Mucosa of descending colon (tissue), 3 donors: ENCODE results near the gene FOXN3. TPM values are rescaled to one million over a fixed set of nuclear protein-coding genes. Genes with fewer than 3 reads are reported as not detected.
A peak's percentile ranks its signal among the peaks of the same experiment; 100 is the strongest.

Source experiments
- ATAC-seq: fragments of 200-7000 bp; cut with Tn5 transposase; one replicate; pipeline ENCODE4 v1.9.1; 2020; ENCODE audit warnings: mild to moderate bottlenecking, moderate library complexity
- DNase-seq, 3 donors: peaks; one replicate each; pipeline ENCODE4 v3.0.0-alpha.2; 2020
- H3K36me3 ChIP-seq: fragments of 200-600 bp; one replicate; pipeline ENCODE4 v1.8.0; 2021; ENCODE audit warnings: low read depth, mild to moderate bottlenecking
- H3K4me1 ChIP-seq: fragments of 200-600 bp; one replicate; pipeline ENCODE4 v1.8.0; 2021; ENCODE audit warnings: low read depth, mild to moderate bottlenecking
- H3K4me3 ChIP-seq: fragments of 200-600 bp; one replicate; pipeline ENCODE4 v1.8.0; 2021; ENCODE audit warnings: mild to moderate bottlenecking
- H3K9me3 ChIP-seq: fragments of 200-600 bp; one replicate; pipeline ENCODE4 v1.8.0; 2021; ENCODE audit warnings: mild to moderate bottlenecking
- CTCF ChIP-seq: fragments of 200-600 bp; IDR thresholded peaks from one replicate; pipeline ENCODE4 v1.8.0; 2022; ENCODE audit warnings: antibody characterized with exemption, mild to moderate bottlenecking
- intact Hi-C, 2 donors: fragments of 100-400 bp; cut with DNase I in 1 of 2; cut with micrococcal nuclease in 1 of 2; formaldehyde crosslinking; loops; one replicate each; pipeline versions ENCODE4 v1.11.0 to v1.11.1; 2022; cut with DNase I, micrococcal nuclease
- total RNA-seq, 3 donors: library from RNA; stranded (reverse); fragmentation: NEBNext Ultra II Directional in 2 of 3; extraction: Animal tissue kit (Norgen Biotek cat#: 25700) in 2 of 3; gene quantifications; one replicate each; pipeline versions ENCODE4 v1.2.1 to v1.2.4, GENCODE V29; 2021 to 2023
- donor health status: DM: no; HTN: no; CAD: no; lungs with moderate emphysema.
- donor health status: DM: no; HTN: no; CAD: no.
- donor health status: DM: no; HTN: yes; CAD: no.

Gene FOXN3
- total RNA-seq, 3 donors from 2014 or later: 77.4 to 154 (median 113) TPM

DNA sequence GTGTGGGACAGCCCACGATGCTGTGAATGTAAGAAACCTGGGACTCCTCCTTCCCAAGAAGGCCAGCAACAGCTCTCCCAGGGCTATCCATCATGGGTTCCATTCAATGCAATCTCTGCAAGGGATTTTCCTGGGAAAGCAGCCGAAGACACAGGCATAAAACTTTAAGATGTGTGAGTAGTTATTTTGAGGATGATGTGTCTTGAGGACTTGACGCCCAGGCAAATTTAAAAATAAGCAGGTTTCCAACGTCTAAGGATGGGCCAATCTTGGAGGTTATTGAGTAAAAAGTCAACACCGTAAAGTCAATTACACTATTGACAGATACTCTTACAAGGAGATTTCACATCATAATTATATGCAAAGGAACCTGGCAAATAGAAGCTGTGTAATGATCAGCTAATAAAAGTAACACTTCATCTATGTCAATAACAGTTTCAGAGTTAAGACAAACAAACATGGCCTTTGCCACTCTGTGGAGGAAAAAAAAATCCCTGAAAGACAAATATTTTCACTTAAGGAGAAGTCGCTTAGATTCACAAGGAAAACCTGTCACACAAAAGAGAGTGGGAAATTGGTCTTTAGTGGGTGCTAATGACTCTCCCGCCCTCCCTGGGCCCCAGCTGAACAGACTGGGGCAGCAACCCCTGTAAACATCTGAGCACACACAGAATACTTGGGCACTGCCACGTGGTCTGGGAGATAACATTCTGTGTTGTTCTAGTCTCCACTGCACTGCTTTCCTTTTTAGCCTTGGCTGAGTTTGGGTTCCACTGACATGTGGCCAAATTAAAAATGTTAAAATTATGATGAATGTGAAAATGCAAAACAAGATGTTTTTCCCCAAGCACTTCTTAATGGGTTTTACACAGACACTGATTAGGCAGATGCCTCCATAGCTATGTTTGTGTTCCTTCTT lies 240.9 kb downstream of the FOXN3 start:
- ATAC-seq: peak; percentile 69
- no peaks in the 10 kb centered on the region for H3K36me3 ChIP-seq
- DNase-seq: no peak
- no peak for TF ChIP-seq CTCF
- H3K4me1 ChIP-seq: peaks cover 7% of the 10 kb centered on the region
- H3K9me3 ChIP-seq: no peaks in the 10 kb centered on the region
- intact Hi-C loops: loop anchor here (2.0 to 10.0 kb wide), 3 partner anchors 239 to 736 kb away; partner anchors contain the start of gene FOXN3 (in 2 of the 2)
- no peak overlapping the region for H3K4me3 ChIP-seq

- Histone ChIP-seq H3K4me1 (peaks cover 4% of the 10 kb centered on the region), H3K4me3 (no peak overlapping the region), H3K9me3 (no peaks in the 10 kb centered on the region), H3K36me3 (no peaks in the 10 kb centered on the region)
- DNase-seq: no peak
- no peak for TF ChIP-seq CTCF
- no peak for ATAC-seq
- intact Hi-C loops: loop anchor here in 1 of 2 donors (10.0 kb wide), 1 partner anchor 243 kb away; the partner anchor contains the start of gene FOXN3
These were observed 245.4 kb downstream of the FOXN3 start for GRCh38 chr14:89171628-89172027.

- Histone ChIP-seq H3K9me3 (no peaks in the 10 kb centered on the region), H3K4me1 (no peaks in the 10 kb centered on the region), H3K4me3 (no peak overlapping the region), H3K36me3 (no peaks in the 10 kb centered on the region)
- TF ChIP-seq CTCF: no peak
- ATAC-seq (no peak), DNase-seq (no peak)
- intact Hi-C loops: loop anchor here in 1 of 2 donors (10.0 kb wide), 1 partner anchor 244 kb away; the partner anchor contains the start of gene FOXN3
These were observed 245.9 kb downstream of the FOXN3 start for GRCh38 chr14:89171168-89171567.

GRCh38 chr14:89167705-89168104 lies 249.3 kb downstream of the FOXN3 start:
- no peak for TF ChIP-seq CTCF

GRCh38 chr14:89166633-89167032 lies 250.4 kb downstream of the FOXN3 start:
- Histone ChIP-seq H3K36me3 (no peaks in the 10 kb centered on the region), H3K9me3 (no peaks in the 10 kb centered on the region), H3K4me1 (no peaks in the 10 kb centered on the region), H3K4me3 (no peak overlapping the region)
- DNase-seq (no peak), ATAC-seq (no peak)
- intact Hi-C loops: no loop called here
- TF ChIP-seq CTCF: no peak

More at GRCh38 chr14:89167705-89168104, 249.3 kb downstream of the FOXN3 start:
- no peaks in the 10 kb centered on the region for H3K4me1 ChIP-seq
- intact Hi-C loops: no loop called here
- H3K36me3 ChIP-seq: no peaks in the 10 kb centered on the region
- no peaks in the 10 kb centered on the region for H3K9me3 ChIP-seq
- ATAC-seq (no peak), DNase-seq (no peak)
- no peak overlapping the region for H3K4me3 ChIP-seq
